Activated CD8-positive, alpha-beta memory T cell treated with anti-CD3 and anti-CD28 coated beads, Interleukin-2, amount 10 ng/mL, durations not matched to agents 7 days and 5 days (primary cell): Measurements from ENCODE around the gene SLAMF8. TPM values are rescaled to one million over a fixed set of nuclear protein-coding genes. Genes with fewer than 3 reads are reported as not detected.

Source experiments
- ATAC-seq: fragments of 150-1000 bp; cut with Tn5 transposase; one replicate; pipeline ENCODE4 v1.10.0; 2021; ENCODE audit warnings: moderate library complexity
- CTCF ChIA-PET: fragments of 350-600 bp; sonication (Branson Sonifier 250); formaldehyde crosslinking; loops from one replicate; lab custom pipeline; 2021; ENCODE audit warnings: antibody characterized with exemption; lab: Charles Lee
- DNase-seq: peaks from one replicate; pipeline ENCODE4 v3.0.0-alpha.2; 2020
- H3K27ac Mint-ChIP-seq: one replicate; pipeline ENCODE4 v1.8.0; 2021; ENCODE audit warnings: mild to moderate bottlenecking, mixed read lengths
- H3K27me3 Mint-ChIP-seq: one replicate; pipeline ENCODE4 v1.8.0; 2021; ENCODE audit warnings: mixed read lengths
- H3K36me3 Mint-ChIP-seq: one replicate; pipeline ENCODE4 v1.8.0; 2021; ENCODE audit warnings: mild to moderate bottlenecking, mixed read lengths
- H3K4me1 Mint-ChIP-seq: one replicate; pipeline ENCODE4 v1.8.0; 2021; ENCODE audit warnings: mixed read lengths
- H3K4me3 Mint-ChIP-seq: one replicate; pipeline ENCODE4 v1.8.0; 2021; ENCODE audit warnings: mild to moderate bottlenecking, moderate library complexity, mixed read lengths
- H3K9me3 Mint-ChIP-seq: one replicate; pipeline ENCODE4 v1.8.0; 2022; ENCODE audit warnings: low read depth, mixed read lengths
- total RNA-seq, 2 experiments: library from RNA; stranded (reverse); gene quantifications; one replicate each; pipeline ENCODE4 v1.2.3, GENCODE V29; 2021

The SLAMF8 gene
- total RNA-seq, 2 experiments from 2014 or later = 0.70 to 1.5 TPM

- ATAC-seq (no peak), DNase-seq (no peak)
- CTCF ChIA-PET = interaction anchor here (0.8 kb wide), 1 partner anchor 29 kb away, joined by 3 read pairs; the partner anchor contains the start of gene SLAMF8
- H3K9me3 Mint-ChIP-seq = no peaks in the 10 kb centered on the region
- H3K27ac Mint-ChIP-seq = no peak overlapping the region
- H3K4me1 Mint-ChIP-seq = peaks cover 12% of the 10 kb centered on the region
- peaks cover 10% of the 10 kb centered on the region for H3K27me3 Mint-ChIP-seq
- no peak overlapping the region for H3K4me3 Mint-ChIP-seq
- no peaks in the 10 kb centered on the region for H3K36me3 Mint-ChIP-seq
These were observed 29.0 kb downstream of the SLAMF8 start for GRCh38 chr1:159855709-159856108.

DNA sequence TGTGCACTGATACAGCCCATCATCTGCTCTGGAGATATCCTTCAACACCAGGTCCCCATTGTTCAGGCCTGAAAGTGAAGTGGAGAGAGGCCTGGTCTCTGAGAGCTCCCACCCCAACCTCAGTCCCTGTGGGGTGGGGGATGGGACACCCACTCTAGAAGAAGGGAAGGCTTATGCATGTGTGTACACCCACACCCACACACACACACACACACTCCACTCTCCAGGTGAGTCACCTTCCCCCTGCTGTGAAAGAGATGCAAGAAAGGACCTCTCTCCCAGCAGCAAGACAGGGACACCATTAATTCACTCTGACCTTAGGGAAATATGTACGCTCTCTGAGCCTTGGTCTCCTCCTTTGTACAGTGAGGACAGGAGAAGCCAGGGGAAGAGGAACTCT is 29.9 kb downstream of the SLAMF8 start:
- ATAC-seq (no peak), DNase-seq (no peak)
- H3K27ac Mint-ChIP-seq = no peak overlapping the region
- H3K9me3 Mint-ChIP-seq = no peaks in the 10 kb centered on the region
- CTCF ChIA-PET = interaction anchor here (1.0 to 1.9 kb wide), 2 partner anchors 16 to 57 kb away, joined by 3 to 6 read pairs; no protein-coding TSS in a partner anchor
- H3K4me3 Mint-ChIP-seq = no peak overlapping the region
- H3K4me1 Mint-ChIP-seq = peaks cover 12% of the 10 kb centered on the region
- H3K27me3 Mint-ChIP-seq = peaks cover 10% of the 10 kb centered on the region
- no peaks in the 10 kb centered on the region for H3K36me3 Mint-ChIP-seq

DNA sequence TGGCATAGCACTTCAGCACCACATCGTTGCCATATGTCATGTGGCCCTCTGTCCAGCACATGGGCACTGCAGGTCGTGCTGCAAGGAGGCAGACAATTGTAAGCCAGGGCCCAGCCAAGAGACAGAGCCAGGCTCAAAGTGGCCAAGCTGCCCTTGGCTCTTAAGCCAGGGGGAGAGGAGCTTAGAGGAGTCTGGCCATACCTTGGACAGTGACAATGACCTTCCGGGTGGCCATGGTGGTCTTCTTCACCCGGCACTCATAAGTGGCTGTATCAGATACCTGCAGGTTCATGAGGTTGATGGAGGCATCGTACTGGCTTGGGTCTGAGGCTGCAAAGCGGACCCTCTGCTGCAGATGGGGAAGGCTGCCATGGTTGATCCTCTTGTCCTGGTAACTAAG is 31.2 kb downstream of the SLAMF8 start:
- Mint-ChIP-seq H3K9me3 (no peaks in the 10 kb centered on the region), H3K36me3 (no peaks in the 10 kb centered on the region), H3K27ac (no peak overlapping the region), H3K27me3 (peaks cover 8% of the 10 kb centered on the region), H3K4me3 (no peak overlapping the region), H3K4me1 (peaks cover 12% of the 10 kb centered on the region)
- CTCF ChIA-PET = interaction anchor here (1.9 kb wide), 1 partner anchor 59 kb away, joined by 6 read pairs; no protein-coding TSS in a partner anchor
- DNase-seq (no peak), ATAC-seq (no peak)

DNA sequence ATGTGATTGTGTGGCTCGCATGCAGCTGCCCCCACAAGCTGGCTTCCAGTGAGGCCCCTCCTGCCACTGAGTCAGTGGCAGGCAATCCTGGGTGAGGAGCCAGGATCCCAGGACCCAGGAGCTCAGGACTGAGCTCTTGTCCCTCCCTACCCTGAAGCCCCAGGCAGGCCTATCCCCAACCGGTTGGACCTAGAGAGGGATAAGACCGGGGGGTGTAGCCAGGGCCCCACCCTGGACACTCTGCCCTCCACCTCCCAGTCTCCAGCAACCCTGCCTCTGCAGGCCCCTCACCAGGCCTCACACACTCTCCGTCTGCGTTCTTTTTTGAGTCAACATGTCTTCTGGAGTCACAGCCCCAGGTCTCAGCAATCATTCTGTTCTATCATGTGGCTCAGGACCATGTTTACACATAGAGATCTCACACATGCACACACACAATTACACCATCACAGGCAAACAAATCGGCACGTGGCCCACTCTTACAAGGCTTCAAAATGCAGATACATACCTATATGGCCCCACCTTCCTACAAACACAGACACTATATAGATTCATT is 33.2 kb downstream of the SLAMF8 start:
- Mint-ChIP-seq H3K9me3 (no peaks in the 10 kb centered on the region), H3K27ac (no peak overlapping the region), H3K4me1 (peaks cover 6% of the 10 kb centered on the region), H3K36me3 (no peaks in the 10 kb centered on the region), H3K27me3 (no peaks in the 10 kb centered on the region), H3K4me3 (no peak overlapping the region)
- DNase-seq (no peak), ATAC-seq (no peak)
- CTCF ChIA-PET = no interaction called here

GRCh38 chr1:159860456-159860855 is 33.8 kb downstream of the SLAMF8 start:
- ATAC-seq = no peak
- H3K27ac Mint-ChIP-seq = no peak overlapping the region

DNA sequence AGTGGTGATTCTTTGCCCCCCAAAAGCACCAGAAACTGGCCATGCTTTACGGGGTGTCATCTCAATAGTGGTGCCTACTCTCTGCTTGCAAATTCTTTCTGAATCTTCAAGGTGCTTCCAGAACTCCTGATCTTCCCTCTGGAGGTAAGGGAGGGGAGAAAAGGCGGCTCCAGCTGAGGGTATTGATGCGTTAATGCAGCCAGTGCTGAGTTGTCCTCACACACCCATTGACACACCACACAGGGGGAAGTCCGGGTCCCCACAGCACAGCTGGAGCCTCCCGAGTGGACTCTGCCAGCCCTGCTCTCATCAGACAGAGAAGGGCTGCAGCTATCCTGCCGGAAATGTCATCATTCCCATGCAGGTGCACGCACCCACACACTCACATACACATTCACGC is 34.5 kb downstream of the SLAMF8 start:
- H3K4me1 Mint-ChIP-seq = peaks cover under 1% of the 10 kb centered on the region
- ATAC-seq (no peak), DNase-seq (no peak)
- H3K27ac Mint-ChIP-seq = no peak overlapping the region
- no peaks in the 10 kb centered on the region for H3K36me3 Mint-ChIP-seq
- H3K27me3 Mint-ChIP-seq = no peaks in the 10 kb centered on the region
- CTCF ChIA-PET = no interaction called here
- no peak overlapping the region for H3K4me3 Mint-ChIP-seq
- H3K9me3 Mint-ChIP-seq = no peaks in the 10 kb centered on the region

More at GRCh38 chr1:159860456-159860855, 33.8 kb downstream of the SLAMF8 start:
- H3K36me3 Mint-ChIP-seq = no peaks in the 10 kb centered on the region
- H3K27me3 Mint-ChIP-seq = no peaks in the 10 kb centered on the region
- H3K4me1 Mint-ChIP-seq = peaks cover under 1% of the 10 kb centered on the region
- no peak overlapping the region for H3K4me3 Mint-ChIP-seq
- DNase-seq = no peak
- H3K9me3 Mint-ChIP-seq = no peaks in the 10 kb centered on the region
- CTCF ChIA-PET = no interaction called here

DNA sequence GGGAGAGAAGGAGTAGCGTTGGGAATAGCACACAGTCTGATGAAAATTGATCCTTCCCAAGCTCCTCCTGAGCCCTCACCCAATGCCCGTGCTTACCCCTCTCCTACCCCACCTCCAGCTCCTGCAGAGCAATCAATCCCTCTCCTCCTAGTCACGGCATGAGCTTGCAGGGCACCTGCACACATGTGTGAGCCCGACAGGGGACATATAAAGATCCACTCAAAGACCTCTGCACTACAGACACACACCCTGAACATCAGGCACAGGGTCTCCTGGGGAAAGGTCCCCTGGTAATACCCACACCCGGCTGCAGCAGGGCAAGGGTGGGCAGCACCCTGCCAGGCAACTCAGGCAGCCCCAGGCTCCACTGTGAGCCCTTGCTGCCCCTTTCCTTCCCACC is 35.4 kb downstream of the SLAMF8 start:
- peaks cover 8% of the 10 kb centered on the region for H3K4me1 Mint-ChIP-seq
- no peaks in the 10 kb centered on the region for H3K36me3 Mint-ChIP-seq

GRCh38 chr1:159862557-159862956 is 35.9 kb downstream of the SLAMF8 start, which contains the start of gene VSIG8:
Gene VSIG8, minus strand, starts transcription at chr1:159862657. Its CDS starts 136 bp downstream, at chr1:159862521.
- CTCF ChIA-PET = no interaction called here
- peaks cover 9% of the 10 kb centered on the region for H3K4me1 Mint-ChIP-seq
- no peak for ATAC-seq
- H3K4me3 Mint-ChIP-seq = no peak within 1 kb of the TSS
- no peaks in the 10 kb centered on the region for H3K9me3 Mint-ChIP-seq
- H3K27me3 Mint-ChIP-seq = peaks cover 3% of the 10 kb centered on the region
- no peaks in the 10 kb centered on the region for H3K36me3 Mint-ChIP-seq
- no peak for DNase-seq
- H3K27ac Mint-ChIP-seq = no peak within 1 kb of the TSS

More for the DNA sequence above, 35.4 kb downstream of the SLAMF8 start:
- Mint-ChIP-seq H3K9me3 (no peaks in the 10 kb centered on the region), H3K27me3 (peaks cover 1% of the 10 kb centered on the region), H3K4me3 (no peak overlapping the region), H3K27ac (no peak overlapping the region)
- ATAC-seq (no peak), DNase-seq (no peak)
- CTCF ChIA-PET = no interaction called here

DNA sequence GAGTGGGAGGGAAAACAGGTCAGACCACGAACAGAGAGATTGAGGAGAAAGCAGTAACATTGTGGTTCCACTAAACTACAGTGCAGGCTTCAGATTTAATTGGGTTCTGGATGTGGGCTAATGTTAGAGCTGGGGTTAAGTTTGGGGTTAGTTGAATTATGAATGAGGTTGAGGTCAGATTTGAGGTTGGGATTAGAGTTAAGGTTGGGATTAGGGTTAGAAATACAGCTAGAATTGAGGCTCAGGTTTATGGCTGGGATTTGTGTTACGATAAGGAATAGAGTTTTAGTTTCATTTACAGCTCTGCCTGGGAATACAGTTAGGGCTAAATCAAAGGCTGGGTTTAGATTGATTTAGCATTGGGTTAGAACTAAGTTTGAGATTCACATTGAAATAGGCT is 37.6 kb downstream of the SLAMF8 start:
- no peak for ATAC-seq
- Mint-ChIP-seq H3K27ac (no peak overlapping the region), H3K27me3 (peaks cover 3% of the 10 kb centered on the region), H3K36me3 (no peaks in the 10 kb centered on the region), H3K4me3 (no peak overlapping the region), H3K4me1 (peaks cover 17% of the 10 kb centered on the region), H3K9me3 (no peaks in the 10 kb centered on the region)
- no peak for DNase-seq
- CTCF ChIA-PET = no interaction called here

DNA sequence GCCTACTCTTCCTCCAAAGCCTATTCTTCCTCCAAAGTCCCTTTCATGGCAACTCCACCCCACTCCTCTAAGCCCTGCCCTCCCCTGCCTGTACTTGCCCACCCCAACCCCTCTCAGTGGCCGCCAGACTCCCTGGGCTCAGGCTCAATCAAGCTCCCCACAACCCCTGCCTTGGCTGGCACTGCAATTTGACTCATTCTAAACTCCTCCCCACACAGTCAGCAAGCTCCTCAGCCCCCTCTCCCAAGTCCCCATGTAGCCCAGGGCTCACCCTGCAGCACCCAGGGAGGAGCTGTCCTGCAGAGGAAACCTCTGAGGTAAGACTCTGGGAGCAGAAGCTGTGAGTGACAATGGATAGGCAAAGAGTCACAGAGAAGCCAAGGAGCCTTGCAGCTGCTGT is 39.4 kb downstream of the SLAMF8 start:
- CTCF ChIA-PET = interaction anchor here (0.9 kb wide), 1 partner anchor 32 kb away, joined by 3 read pairs; no protein-coding TSS in a partner anchor
- Mint-ChIP-seq H3K4me3 (no peak overlapping the region), H3K27me3 (peaks cover 3% of the 10 kb centered on the region), H3K27ac (no peak overlapping the region), H3K36me3 (no peaks in the 10 kb centered on the region), H3K9me3 (no peaks in the 10 kb centered on the region), H3K4me1 (peaks cover 22% of the 10 kb centered on the region)
- DNase-seq (no peak), ATAC-seq (no peak)

DNA sequence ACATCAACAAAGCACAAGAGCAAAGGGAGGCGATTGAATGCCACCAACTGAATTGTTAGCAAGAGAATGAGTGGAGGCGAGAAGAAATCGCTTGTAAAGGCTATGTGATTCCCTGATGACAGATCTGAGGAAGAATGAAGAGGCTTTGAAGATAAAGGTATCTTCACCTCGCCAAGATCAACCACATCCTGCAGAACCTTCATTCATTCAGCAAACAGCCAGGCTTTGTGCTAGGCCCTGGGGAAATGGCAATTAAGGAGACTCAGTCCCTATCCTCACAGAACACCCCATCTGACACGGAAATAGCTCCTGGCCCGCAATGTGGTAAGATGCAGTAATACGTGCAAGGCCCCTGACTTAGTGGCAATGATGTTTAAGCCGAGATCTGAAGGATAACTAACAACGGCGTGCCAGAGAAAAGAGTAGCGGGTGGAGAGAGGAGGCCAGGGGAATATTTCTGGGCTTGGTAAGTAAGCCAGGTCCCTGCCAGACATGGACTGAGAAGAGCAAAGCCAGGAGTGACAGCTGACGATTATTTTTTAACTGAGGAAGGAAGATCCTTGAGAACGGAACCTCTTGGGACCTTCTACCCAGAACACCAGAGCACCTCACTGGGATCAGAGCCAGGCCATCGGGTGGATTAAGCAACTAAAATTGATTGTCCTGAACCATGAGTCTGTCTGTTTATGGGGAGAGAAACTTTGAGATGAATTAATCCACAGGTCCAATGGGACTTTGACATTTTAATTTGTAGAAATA is 40.4 kb downstream of the SLAMF8 start:
- no peak for DNase-seq
- CTCF ChIA-PET = interaction anchor here (1.6 kb wide), 1 partner anchor 12 kb away, joined by 5 read pairs; no protein-coding TSS in a partner anchor
- ATAC-seq = no peak
- Mint-ChIP-seq H3K9me3 (no peaks in the 10 kb centered on the region), H3K27me3 (peaks cover 3% of the 10 kb centered on the region), H3K27ac (no peak overlapping the region), H3K36me3 (no peaks in the 10 kb centered on the region), H3K4me1 (peaks cover 22% of the 10 kb centered on the region), H3K4me3 (no peak overlapping the region)

- DNase-seq (no peak), ATAC-seq (no peak)
- peaks cover 22% of the 10 kb centered on the region for H3K4me1 Mint-ChIP-seq
- no peak overlapping the region for H3K4me3 Mint-ChIP-seq
- CTCF ChIA-PET = interaction anchor here (1.6 kb wide), 1 partner anchor 12 kb away, joined by 5 read pairs; no protein-coding TSS in a partner anchor
- peaks cover 3% of the 10 kb centered on the region for H3K27me3 Mint-ChIP-seq
- H3K9me3 Mint-ChIP-seq = no peaks in the 10 kb centered on the region
- no peak overlapping the region for H3K27ac Mint-ChIP-seq
- H3K36me3 Mint-ChIP-seq = no peaks in the 10 kb centered on the region
These were observed 41.0 kb downstream of the SLAMF8 start for GRCh38 chr1:159867664-159868026.

GRCh38 chr1:159868766-159869165 is 42.1 kb downstream of the SLAMF8 start:
- no peak for ATAC-seq
- peak overlapping the region; percentile 3 for H3K27ac Mint-ChIP-seq
- peaks cover 3% of the 10 kb centered on the region for H3K27me3 Mint-ChIP-seq
- H3K9me3 Mint-ChIP-seq = no peaks in the 10 kb centered on the region
- no peak for DNase-seq
- H3K4me1 Mint-ChIP-seq = peaks cover 22% of the 10 kb centered on the region
- no peaks in the 10 kb centered on the region for H3K36me3 Mint-ChIP-seq
- H3K4me3 Mint-ChIP-seq = no peak overlapping the region
- CTCF ChIA-PET = interaction anchor here (1.6 to 4.3 kb wide), 4 partner anchors 10 to 139 kb away, joined by 5 to 29 read pairs (median 10); no protein-coding TSS in a partner anchor
